ENCODE measurements around the gene LTV1.

The LTV1 gene

DNA sequence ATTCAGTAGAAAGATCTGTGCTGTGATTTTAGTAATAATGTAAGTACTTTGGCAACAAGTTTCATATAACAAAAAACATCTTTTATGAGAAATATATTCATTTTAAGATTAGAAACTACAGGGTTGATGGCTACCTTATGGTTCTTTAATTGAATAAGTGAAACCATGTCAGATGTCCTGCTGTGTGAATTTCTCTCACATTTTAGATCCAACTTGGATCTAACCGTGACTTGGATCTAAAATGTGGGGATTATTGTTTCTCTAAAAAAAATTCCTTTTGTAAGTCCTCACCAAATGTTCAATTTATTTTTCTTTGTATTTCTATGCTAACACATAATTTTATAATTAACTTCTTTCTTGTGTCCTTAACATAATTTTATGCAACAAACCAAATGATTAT, 51.5 kb downstream of the LTV1 start:
- DNase-seq (ENCODE audit: low spot score), result no peak

DNA sequence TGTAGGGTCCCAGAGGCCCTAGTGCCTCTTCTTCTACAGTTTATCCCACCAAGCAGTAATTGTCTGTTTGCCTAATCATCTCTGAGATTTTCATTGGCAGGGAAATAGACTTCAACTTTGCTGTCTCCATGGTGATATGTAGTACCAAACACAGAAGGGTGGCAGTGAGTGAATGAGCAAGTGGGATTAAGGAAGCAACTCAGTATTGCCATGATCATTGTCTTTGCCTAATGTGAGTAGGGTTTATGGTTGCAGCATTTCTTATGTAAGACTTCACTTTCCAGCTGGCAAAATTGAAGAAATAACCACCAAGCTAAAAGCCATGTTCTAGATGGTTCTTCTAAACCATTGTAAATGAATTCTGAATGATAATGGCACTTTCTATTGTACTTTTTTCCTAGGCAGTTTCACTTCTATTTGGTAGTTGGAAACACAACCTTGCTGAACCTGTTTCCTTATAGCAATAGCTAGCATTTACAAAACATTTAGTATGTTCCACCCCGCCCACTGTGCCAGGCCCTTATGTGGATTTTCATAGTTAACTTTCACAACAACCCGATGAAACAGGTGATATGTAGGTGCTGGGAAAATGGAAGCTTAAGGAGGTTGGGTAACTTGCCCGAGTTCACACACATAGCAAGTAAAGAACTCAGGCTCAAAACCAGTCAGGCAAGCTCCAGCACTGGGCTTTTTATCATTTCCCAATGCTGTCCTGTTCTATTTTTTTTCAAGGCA, 53.2 kb downstream of the LTV1 start:
- DNase-seq (ENCODE audit: low spot score), result no peak

DNA sequence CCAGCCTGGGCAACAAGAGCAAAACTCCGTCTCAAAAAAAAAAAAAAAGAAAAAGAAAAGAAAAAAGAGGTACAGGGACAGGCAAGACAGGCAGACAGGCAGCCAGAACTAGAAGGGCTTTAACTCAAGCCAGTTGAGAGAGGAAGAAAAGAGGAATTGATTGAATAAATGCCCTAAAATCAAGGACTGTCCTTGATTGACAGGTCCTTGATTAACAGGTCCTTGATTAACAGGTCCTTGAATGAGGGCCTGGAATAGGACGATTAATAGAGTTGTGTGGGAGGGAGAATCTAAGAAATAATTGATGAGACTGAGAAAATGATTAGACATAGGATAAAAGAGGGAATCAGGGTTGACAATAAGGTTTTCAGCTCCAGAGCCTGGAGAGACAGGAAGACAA, 57.2 kb downstream of the LTV1 start:
- no peak for DNase-seq (ENCODE audit: low spot score)

DNA sequence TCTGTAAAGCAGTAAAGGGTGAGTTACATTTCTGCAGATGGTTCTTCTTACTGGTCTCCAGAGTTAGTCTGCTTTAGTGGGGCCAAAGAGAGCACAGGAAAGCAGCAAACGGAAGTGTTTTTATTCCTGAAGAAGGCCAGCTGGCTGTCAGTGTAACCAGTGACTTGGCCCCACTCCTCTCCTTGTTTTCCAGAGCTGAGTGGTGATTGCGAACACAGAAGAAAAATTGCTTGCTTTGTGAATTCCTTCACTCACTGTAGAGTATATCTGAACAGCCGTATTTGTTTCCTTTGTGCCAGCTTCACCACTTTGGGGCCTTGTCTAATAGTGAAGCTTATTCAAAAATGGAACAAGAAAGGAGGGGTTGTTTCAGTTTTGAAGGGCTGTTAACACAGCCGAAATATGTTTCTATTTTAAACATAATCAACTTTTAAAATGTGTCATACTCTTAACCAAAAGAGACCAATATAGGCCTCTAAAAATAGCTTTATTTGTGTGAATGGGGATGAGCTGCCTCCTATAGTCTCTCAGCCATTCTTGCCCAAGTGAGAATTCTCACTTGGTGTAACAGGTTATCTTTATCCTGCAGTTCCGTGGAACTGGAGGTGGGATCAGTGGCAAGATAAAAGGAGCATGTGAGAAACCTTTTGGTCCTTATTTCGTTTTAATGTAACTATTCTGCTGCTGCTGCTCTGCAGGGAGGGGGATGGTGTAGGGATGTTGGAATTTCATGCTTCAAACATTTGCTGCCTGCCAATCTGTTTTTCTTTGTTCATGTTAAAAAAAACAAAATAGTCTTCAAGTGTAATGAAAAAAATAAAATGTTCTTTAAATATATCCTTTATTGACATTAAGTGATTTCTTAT, 59.0 kb downstream of the LTV1 start:
- no peak for DNase-seq (ENCODE audit: low spot score)

DNA sequence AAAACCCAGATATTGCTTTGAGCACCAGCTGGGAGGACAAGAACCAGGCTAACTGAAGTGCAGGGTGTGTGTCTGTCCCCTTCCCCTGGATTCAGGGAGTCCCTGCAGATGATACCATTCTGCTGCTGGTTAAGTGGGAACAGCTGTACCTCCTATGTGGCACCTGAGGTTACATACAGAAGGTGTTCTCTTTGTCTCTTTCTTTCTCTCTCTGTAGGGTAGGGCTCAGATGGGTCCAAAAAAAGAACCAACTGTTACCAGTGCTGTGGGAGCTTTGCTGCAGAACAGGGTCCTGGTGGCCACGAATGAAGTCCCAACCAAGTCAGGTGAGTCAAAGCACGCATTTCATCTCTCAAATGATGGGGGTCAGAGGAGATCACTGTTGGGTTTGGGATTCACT, 59.7 kb downstream of the LTV1 start:
- no peak for DNase-seq (ENCODE audit: low spot score)

DNA sequence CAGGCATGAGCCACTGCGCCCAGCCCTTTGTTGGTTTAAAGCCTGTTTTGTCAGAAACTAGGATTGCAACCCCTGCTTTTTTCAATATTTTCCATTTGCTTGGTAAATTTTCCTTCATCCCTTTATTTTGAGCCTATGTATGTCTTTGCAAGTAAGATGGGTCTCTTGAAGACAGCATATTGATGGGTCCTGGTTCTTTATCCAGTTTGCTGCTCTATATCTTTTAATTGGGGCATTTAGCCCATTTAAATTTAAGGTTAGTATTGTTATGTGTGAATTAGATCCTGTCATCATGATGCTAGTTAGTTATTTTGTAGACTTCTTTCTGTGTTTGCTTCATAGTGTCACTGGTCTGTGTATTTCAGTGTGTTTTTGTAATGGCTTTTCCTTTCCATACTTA, 67.9 kb downstream of the LTV1 start:
- no peak for DNase-seq (ENCODE audit: low spot score)

DNA sequence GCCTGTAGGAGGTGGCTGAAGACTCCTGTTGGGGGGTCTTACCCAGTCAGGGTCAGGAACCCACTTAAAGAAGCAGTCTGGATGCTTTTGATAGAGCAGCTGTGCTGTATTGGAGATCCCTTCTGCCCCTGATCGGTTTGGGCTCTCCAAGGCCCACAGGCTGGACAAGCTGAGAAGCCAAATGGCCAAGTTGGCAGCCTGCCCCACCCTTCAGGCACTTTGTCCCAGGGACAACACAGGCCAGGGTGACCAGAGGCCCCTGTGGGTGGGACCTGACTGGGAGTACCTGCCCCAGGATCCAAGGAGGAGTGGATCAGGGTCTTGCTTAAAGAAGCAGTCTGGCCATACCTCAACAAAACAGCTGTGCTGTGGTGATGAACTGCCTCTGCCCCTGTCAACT, 69.5 kb downstream of the LTV1 start:
- no peak for DNase-seq (ENCODE audit: low spot score)
